ENCODE data around the gene THUMPD3. TPM values are rescaled to one million over a fixed set of nuclear protein-coding genes. Genes with fewer than 3 reads are reported as not detected.

The THUMPD3 gene
- total and polyA plus RNA-seq, 2 of the 13 experiments (the other 11 are each of a cell fraction or from before 2014, with no cell fraction given), result 31.2 to 44.1 TPM

DNA sequence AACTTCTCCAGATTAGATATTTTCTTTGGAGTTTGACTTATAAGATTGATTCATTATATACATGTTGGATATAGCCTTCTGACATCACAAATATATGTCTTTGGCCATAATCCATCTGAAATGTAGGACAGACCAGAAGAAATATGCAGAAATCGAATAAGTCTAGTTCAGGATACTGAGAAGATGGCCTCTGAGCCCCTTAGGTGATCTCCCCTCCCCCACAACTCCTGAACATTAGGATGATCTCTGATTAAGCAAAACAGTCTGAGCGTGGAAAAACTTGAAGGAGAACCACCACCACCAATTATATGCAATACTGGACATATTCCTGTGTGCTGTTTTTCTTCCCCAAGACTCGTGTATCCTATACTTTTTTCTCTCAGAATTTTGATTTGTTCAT lies 37.8 kb downstream of the THUMPD3 start:
- TF ChIP-seq KAT7 (CRISPR knock-in tag; IDR thresholded peaks at IDR 0.05; ENCODE audit: borderline replicate concordance), result 0 out of 2 replicates have a peak, but pooled peaks have one; percentile 25
- TF ChIP-seq, protein P1, sequence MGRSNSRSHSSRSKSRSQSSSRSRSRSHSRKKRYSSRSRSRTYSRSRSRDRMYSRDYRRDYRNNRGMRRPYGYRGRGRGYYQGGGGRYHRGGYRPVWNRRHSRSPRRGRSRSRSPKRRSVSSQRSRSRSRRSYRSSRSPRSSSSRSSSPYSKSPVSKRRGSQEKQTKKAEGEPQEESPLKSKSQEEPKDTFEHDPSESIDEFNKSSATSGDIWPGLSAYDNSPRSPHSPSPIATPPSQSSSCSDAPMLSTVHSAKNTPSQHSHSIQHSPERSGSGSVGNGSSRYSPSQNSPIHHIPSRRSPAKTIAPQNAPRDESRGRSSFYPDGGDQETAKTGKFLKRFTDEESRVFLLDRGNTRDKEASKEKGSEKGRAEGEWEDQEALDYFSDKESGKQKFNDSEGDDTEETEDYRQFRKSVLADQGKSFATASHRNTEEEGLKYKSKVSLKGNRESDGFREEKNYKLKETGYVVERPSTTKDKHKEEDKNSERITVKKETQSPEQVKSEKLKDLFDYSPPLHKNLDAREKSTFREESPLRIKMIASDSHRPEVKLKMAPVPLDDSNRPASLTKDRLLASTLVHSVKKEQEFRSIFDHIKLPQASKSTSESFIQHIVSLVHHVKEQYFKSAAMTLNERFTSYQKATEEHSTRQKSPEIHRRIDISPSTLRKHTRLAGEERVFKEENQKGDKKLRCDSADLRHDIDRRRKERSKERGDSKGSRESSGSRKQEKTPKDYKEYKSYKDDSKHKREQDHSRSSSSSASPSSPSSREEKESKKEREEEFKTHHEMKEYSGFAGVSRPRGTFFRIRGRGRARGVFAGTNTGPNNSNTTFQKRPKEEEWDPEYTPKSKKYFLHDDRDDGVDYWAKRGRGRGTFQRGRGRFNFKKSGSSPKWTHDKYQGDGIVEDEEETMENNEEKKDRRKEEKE (IDR thresholded peaks at IDR 0.05), result no peak
- TF ChIP-seq ZNF350 (CRISPR knock-in tag; IDR thresholded peaks at IDR 0.05; ENCODE audit: borderline replicate concordance, low read depth), result no peak
- TF ChIP-seq, protein P2, sequence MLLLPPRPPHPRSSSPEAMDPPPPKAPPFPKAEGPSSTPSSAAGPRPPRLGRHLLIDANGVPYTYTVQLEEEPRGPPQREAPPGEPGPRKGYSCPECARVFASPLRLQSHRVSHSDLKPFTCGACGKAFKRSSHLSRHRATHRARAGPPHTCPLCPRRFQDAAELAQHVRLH (CRISPR knock-in tag; IDR thresholded peaks at IDR 0.05; ENCODE audit: borderline replicate concordance, low read depth), result no peak
- TF ChIP-seq, protein P3, sequence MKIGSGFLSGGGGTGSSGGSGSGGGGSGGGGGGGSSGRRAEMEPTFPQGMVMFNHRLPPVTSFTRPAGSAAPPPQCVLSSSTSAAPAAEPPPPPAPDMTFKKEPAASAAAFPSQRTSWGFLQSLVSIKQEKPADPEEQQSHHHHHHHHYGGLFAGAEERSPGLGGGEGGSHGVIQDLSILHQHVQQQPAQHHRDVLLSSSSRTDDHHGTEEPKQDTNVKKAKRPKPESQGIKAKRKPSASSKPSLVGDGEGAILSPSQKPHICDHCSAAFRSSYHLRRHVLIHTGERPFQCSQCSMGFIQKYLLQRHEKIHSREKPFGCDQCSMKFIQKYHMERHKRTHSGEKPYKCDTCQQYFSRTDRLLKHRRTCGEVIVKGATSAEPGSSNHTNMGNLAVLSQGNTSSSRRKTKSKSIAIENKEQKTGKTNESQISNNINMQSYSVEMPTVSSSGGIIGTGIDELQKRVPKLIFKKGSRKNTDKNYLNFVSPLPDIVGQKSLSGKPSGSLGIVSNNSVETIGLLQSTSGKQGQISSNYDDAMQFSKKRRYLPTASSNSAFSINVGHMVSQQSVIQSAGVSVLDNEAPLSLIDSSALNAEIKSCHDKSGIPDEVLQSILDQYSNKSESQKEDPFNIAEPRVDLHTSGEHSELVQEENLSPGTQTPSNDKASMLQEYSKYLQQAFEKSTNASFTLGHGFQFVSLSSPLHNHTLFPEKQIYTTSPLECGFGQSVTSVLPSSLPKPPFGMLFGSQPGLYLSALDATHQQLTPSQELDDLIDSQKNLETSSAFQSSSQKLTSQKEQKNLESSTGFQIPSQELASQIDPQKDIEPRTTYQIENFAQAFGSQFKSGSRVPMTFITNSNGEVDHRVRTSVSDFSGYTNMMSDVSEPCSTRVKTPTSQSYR (CRISPR knock-in tag; IDR thresholded peaks at IDR 0.05; ENCODE audit: borderline replicate concordance), result peak; percentile 73; the same call in 1 of the 2 replicates
- no peak for TF ChIP-seq BORCS8-MEF2B (CRISPR knock-in tag; IDR thresholded peaks at IDR 0.05)
- TF ChIP-seq ZNF556 (CRISPR knock-in tag; IDR thresholded peaks at IDR 0.05; ENCODE audit: borderline replicate concordance), result no peak
- TF ChIP-seq ERF (CRISPR knock-in tag; IDR thresholded peaks at IDR 0.05), result no peak
- TF ChIP-seq SAP130 (CRISPR knock-in tag; IDR thresholded peaks at IDR 0.05; ENCODE audit: low read depth), result 0 out of 2 replicates have a peak, but pooled peaks have one; percentile 7
- no peak for TF ChIP-seq CHCHD3 (CRISPR knock-in tag; IDR thresholded peaks at IDR 0.05)
- no peak for TF ChIP-seq ZSCAN22 (CRISPR knock-in tag; IDR thresholded peaks at IDR 0.05)
- TF ChIP-seq ZNF292 (CRISPR knock-in tag; IDR thresholded peaks at IDR 0.05; ENCODE audit: borderline replicate concordance, low read depth), result no peak
- Histone ChIP-seq H2AFZ (ENCODE audit: low read length) (no peak overlapping the region), H3K27ac (ENCODE audit: extremely low read length, insufficient read depth, low read length) (peak overlapping the region; percentile 99), H3K27me3 (ENCODE audit: control insufficient read depth in 1 of 2, insufficient read depth in 2 of 2, low read length in 2 of 2) (no peaks in the 10 kb centered on the region; a peak in 1 of 5 replicates), H3K9me3 (ENCODE audit: low read length) (no peaks in the 10 kb centered on the region), H4K20me1 (ENCODE audit: insufficient read depth, low read length) (peaks cover 73% of the 10 kb centered on the region), H3K4me2 (ENCODE audit: low read depth, low read length) (peak overlapping the region; percentile 95), H3K9ac (ENCODE audit: insufficient read depth, low read depth, low read length) (peak overlapping the region; percentile 100; the same call in 1 of the 2 replicates), H3K36me3 (replicated peaks in 1 of 2; ENCODE audit: control insufficient read depth in 1 of 2, insufficient read depth in 2 of 2, low read length in 2 of 2) (peaks cover 0 to 3% of the 10 kb centered on the region in 2 experiments; a peak in 1 of 5 replicates), H3K4me1 (ENCODE audit: insufficient read depth, low read length) (peaks cover 60% of the 10 kb centered on the region), H3K79me2 (ENCODE audit: insufficient read depth, low read length) (peaks cover 87% of the 10 kb centered on the region), H3K4me3 (replicated peaks in 1 of 3; ENCODE audit: insufficient read depth in 1 of 3, low read depth in 2 of 3, low read length in 3 of 3) (peak overlapping the region; percentile 95 to 100 (median 96); a peak in 5 of 6 replicates)
- in situ Hi-C loops (cut with HindIII; ENCODE audit: extremely low pct_ligation_motif_present, low pct_unique_long_range_greater_than_20kb) (no loop called here), intact Hi-C loops (cut with micrococcal nuclease; ENCODE audit: unreplicated experiment) (no loop called here)
- BruUV-seq (replicated peaks), result no TSS peak
- no peak for FAIRE-seq
- ATAC-seq, result no peak
- no peak for DNase-seq (ENCODE audit: low spot score)
- CTCF ChIA-PET (ENCODE audit: low intra/inter-chr PET ratio, low total read pairs), result no interaction called here
- 9% methylated on average over 3 of the region's 3 CpGs for WGBS (ENCODE audit: low lambda C conversion rate)
- POLR2A ChIA-PET, result no interaction called here

Data from HepG2 (cell line).